CD14-positive monocyte (primary cell): ENCODE measurements around the gene CFAP74. TPM values are rescaled to one million over a fixed set of nuclear protein-coding genes. Genes with fewer than 3 reads are reported as not detected.

Source experiments
- DNase-seq, 3 donors: peaks; one replicate each; pipeline ENCODE4 v3.0.0-alpha.2; 2011 to 2022
- H2AFZ ChIP-seq: 2 replicates; pipeline ENCODE4 v1.6.0; 2012; ENCODE audit warnings: mild to moderate bottlenecking, low read depth, low read length, inconsistent platforms; ENCODE audit not compliant: insufficient read depth, poor library complexity, severe bottlenecking
- H3K27ac ChIP-seq, 2 donors: 1 replicate in 1 of 2; 2 replicates in 1 of 2; pipeline ENCODE4 v1.5.1; 2012 to 2013; ENCODE audit warnings: low read length in 2 of 2, control low read depth in 1 of 2, inconsistent platforms in 1 of 2, low read depth in 1 of 2, mild to moderate bottlenecking in 1 of 2
- H3K27me3 ChIP-seq, 2 donors: one replicate each; pipeline versions ENCODE4 v1.6.0 to v1.6.1; 2011 to 2013; ENCODE audit warnings: low read length in 2 of 2; ENCODE audit not compliant: control insufficient read depth in 2 of 2, insufficient read depth in 2 of 2
- H3K36me3 ChIP-seq, 2 donors: replicated peaks in 1 of 2; 1 replicate in 1 of 2; 2 replicates in 1 of 2; pipeline versions ENCODE4 v1.5.1 to v1.6.1; 2012 to 2013; ENCODE audit warnings: low read length in 2 of 2, control low read depth in 1 of 2, inconsistent platforms in 1 of 2, mild to moderate bottlenecking in 1 of 2; ENCODE audit not compliant: insufficient read depth in 2 of 2, control insufficient read depth in 1 of 2
- H3K4me1 ChIP-seq, 2 donors: 1 replicate in 1 of 2; 2 replicates in 1 of 2; pipeline versions ENCODE4 v1.5.1 to v1.6.1; 2012 to 2013; ENCODE audit warnings: low read length in 2 of 2, control low read depth in 1 of 2, inconsistent platforms in 1 of 2, mild to moderate bottlenecking in 1 of 2, moderate library complexity in 1 of 2; ENCODE audit not compliant: insufficient read depth in 2 of 2, control insufficient read depth in 1 of 2
- H3K4me2 ChIP-seq: replicated peaks from 2 replicates; pipeline ENCODE3; 2012; ENCODE audit warnings: low read length, moderate library complexity, mild to moderate bottlenecking; ENCODE audit not compliant: poor library complexity, severe bottlenecking; ENCODE audit errors: extremely low read depth
- H3K4me3 ChIP-seq, 3 experiments: fragments of 200-600 bp in 1 of 3; sonication (generic) in 1 of 3; replicated peaks in 1 of 3; 1 replicate in 2 of 3; 2 replicates in 1 of 3; pipeline ENCODE4 v1.5.1; 2011 to 2013; ENCODE audit warnings: low read length in 3 of 3, mild to moderate bottlenecking in 3 of 3, control low read depth in 2 of 3, low read depth in 2 of 3, inconsistent platforms in 1 of 3, moderate library complexity in 1 of 3
- H3K79me2 ChIP-seq: 2 replicates; pipeline ENCODE4 v1.6.0; 2012; ENCODE audit warnings: mild to moderate bottlenecking, control low read depth, inconsistent platforms, low read length, moderate library complexity; ENCODE audit not compliant: insufficient read depth
- H3K9ac ChIP-seq: 2 replicates; pipeline ENCODE4 v1.6.0; 2017; ENCODE audit warnings: low read length, mild to moderate bottlenecking; ENCODE audit not compliant: insufficient read depth, poor library complexity, severe bottlenecking
- H3K9me3 ChIP-seq, 2 donors: replicated peaks in 1 of 2; 1 replicate in 1 of 2; 2 replicates in 1 of 2; pipeline versions ENCODE4 v1.5.1 to v1.6.1; 2012 to 2013; ENCODE audit warnings: low read length in 2 of 2, control low read depth in 1 of 2; ENCODE audit not compliant: control insufficient read depth in 1 of 2, insufficient read depth in 1 of 2
- H4K20me1 ChIP-seq: 2 replicates; pipeline ENCODE4 v1.6.0; 2012; ENCODE audit warnings: mild to moderate bottlenecking, low read length, control low read depth, moderate library complexity; ENCODE audit not compliant: insufficient read depth
- H3K27ac Mint-ChIP-seq, 7 donors: one replicate each; pipeline ENCODE4 v1.8.0; 2020; ENCODE audit warnings: mild to moderate bottlenecking in 7 of 7, mixed read lengths in 7 of 7, moderate library complexity in 6 of 7, inconsistent platforms in 2 of 7
- H3K27me3 Mint-ChIP-seq, 3 donors: one replicate each; pipeline ENCODE4 v1.8.0; 2021 to 2022; ENCODE audit warnings: low read depth in 3 of 3, mild to moderate bottlenecking in 3 of 3, mixed read lengths in 3 of 3, moderate library complexity in 3 of 3, inconsistent platforms in 1 of 3
- H3K36me3 Mint-ChIP-seq, 2 donors: one replicate each; pipeline ENCODE4 v1.8.0; 2020; ENCODE audit warnings: mixed read lengths in 2 of 2, inconsistent platforms in 1 of 2, mild to moderate bottlenecking in 1 of 2
- H3K4me1 Mint-ChIP-seq: one replicate; pipeline ENCODE4 v1.8.0; 2020; ENCODE audit warnings: mild to moderate bottlenecking, mixed read lengths
- H3K4me3 Mint-ChIP-seq, 2 donors: one replicate each; pipeline ENCODE4 v1.8.0; 2020; ENCODE audit warnings: mild to moderate bottlenecking in 2 of 2, mixed read lengths in 2 of 2, moderate library complexity in 1 of 2
- H3K9me3 Mint-ChIP-seq, 7 donors: one replicate each; pipeline ENCODE4 v1.8.0; 2020 to 2022; ENCODE audit warnings: mixed read lengths in 7 of 7, mild to moderate bottlenecking in 6 of 7, moderate library complexity in 6 of 7, inconsistent platforms in 2 of 7
- WGBS: methylation state at CpG from one replicate; pipeline ENCODE4 v1.1.5; 2013; ENCODE audit warnings: missing lambda C conversion rate; ENCODE audit not compliant: insufficient coverage; 5-methylcytosine and 5-hydroxymethylcytosine counted together
- intact Hi-C, 2 donors: fragments of 100-400 bp; cut with micrococcal nuclease; formaldehyde crosslinking; loops; one replicate each; pipeline versions ENCODE4 v1.15.0 to v1.15.1; 2023
- polyA plus RNA-seq, 3 donors: library from polyadenylated mRNA; depleted of rRNA in 1 of 3; unstranded in 2 of 3; stranded (reverse) in 1 of 3; fragments of 300-500 nt in 2 of 3; fragments of >200 nt in 1 of 3; fragmentation: Illumina TruSeq in 2 of 3; gene quantifications; 1 replicate in 2 of 3; 2 replicates in 1 of 3; pipeline ENCODE4 v1.2.3, GENCODE V29; 2012 to 2021
- TF ChIP-seq, protein P1 (sequence below): fragments of 200-600 bp; IDR thresholded peaks from one replicate; pipeline ENCODE4 v1.8.0; 2022; ENCODE audit warnings: antibody characterized with exemption, mild to moderate bottlenecking

Gene CFAP74
- polyA plus RNA-seq, 3 donors, result not detected

DNA sequence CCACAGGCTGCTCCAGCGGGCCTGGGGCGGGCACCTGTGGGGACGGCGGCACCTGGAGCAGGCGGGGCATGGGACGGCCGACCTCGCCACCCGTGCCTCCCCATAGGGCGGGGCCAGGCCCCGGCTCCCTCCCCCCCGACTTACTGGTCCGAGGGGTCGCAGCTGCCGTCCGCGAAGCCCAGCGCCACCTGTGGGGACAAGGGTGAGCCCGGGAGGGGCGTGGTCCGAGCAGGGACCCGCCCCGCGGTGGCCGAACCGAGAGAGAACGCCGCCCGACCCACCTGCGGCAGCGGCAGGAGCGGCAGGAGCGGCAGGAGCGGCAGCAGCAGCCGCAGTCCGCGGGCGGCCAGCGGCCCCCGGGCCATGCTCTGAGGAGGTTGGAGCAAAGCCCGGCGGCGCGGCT, 84.7 kb downstream of the CFAP74 start, which contains the start of gene TMEM52:
TMEM52 (minus strand) TSS at position 379 of the 403 bp plus-strand sequence; CDS start at position 365, 14 bp downstream.
- peak within 1 kb of the TSS; percentile 78 to 89 for H3K4me3 Mint-ChIP-seq
- H3K4me1 ChIP-seq, result peaks cover 13 to 19% of the 10 kb centered on the region in 2 donors
- H3K9me3 Mint-ChIP-seq, result peaks cover 0 to 6% (median 0%) of the 10 kb centered on the region in 7 donors
- H3K27ac Mint-ChIP-seq, result peak within 1 kb of the TSS in 5 of 7 donors; percentile 62 to 90 (median 75)
- peaks cover 2 to 17% (median 12%) of the 10 kb centered on the region in 3 donors for H3K27me3 Mint-ChIP-seq
- no peaks in the 10 kb centered on the region for H3K9me3 ChIP-seq
- intact Hi-C loops, result loop anchor here (1.0 to 10.0 kb wide), 4 partner anchors 10 to 283 kb away; no protein-coding TSS in a partner anchor
- peak within 1 kb of the TSS; percentile 84 for H3K4me2 ChIP-seq
- H3K4me3 ChIP-seq, result peak within 1 kb of the TSS; percentile 41 to 79 (median 56)
- DNase-seq, result no peak
- peak within 1 kb of the TSS; percentile 51 for H3K9ac ChIP-seq
- no peaks in the 10 kb centered on the region for H3K36me3 Mint-ChIP-seq
- H2AFZ ChIP-seq, result peak within 1 kb of the TSS; percentile 79
- H3K79me2 ChIP-seq, result no peaks in the 10 kb centered on the region
- under 1% methylated on average over 41 of the region's 44 CpGs for WGBS
- H3K4me1 Mint-ChIP-seq, result peaks cover 7% of the 10 kb centered on the region
- TF ChIP-seq, protein P1, sequence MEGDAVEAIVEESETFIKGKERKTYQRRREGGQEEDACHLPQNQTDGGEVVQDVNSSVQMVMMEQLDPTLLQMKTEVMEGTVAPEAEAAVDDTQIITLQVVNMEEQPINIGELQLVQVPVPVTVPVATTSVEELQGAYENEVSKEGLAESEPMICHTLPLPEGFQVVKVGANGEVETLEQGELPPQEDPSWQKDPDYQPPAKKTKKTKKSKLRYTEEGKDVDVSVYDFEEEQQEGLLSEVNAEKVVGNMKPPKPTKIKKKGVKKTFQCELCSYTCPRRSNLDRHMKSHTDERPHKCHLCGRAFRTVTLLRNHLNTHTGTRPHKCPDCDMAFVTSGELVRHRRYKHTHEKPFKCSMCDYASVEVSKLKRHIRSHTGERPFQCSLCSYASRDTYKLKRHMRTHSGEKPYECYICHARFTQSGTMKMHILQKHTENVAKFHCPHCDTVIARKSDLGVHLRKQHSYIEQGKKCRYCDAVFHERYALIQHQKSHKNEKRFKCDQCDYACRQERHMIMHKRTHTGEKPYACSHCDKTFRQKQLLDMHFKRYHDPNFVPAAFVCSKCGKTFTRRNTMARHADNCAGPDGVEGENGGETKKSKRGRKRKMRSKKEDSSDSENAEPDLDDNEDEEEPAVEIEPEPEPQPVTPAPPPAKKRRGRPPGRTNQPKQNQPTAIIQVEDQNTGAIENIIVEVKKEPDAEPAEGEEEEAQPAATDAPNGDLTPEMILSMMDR, result no peak
- no peaks in the 10 kb centered on the region for H4K20me1 ChIP-seq
- H3K27me3 ChIP-seq, result peaks cover 0 to 14% of the 10 kb centered on the region in 2 donors
- no peaks in the 10 kb centered on the region for H3K36me3 ChIP-seq
- H3K27ac ChIP-seq, result peak within 1 kb of the TSS in 1 of 2 donors; percentile 5

GRCh38 chr1:1917995-1918900, 85.3 kb downstream of the CFAP74 start:
- Mint-ChIP-seq H3K9me3 (peaks cover 0 to 7% (median 0%) of the 10 kb centered on the region in 7 donors), H3K4me1 (peaks cover 7% of the 10 kb centered on the region), H3K4me3 (peak overlapping the region; percentile 34 to 39), H3K36me3 (no peaks in the 10 kb centered on the region), H3K27me3 (peaks cover 2 to 17% (median 12%) of the 10 kb centered on the region in 3 donors), H3K27ac (no peak overlapping the region)
- TF ChIP-seq, protein P1, result no peak
- peaks cover 13 to 19% of the 10 kb centered on the region in 2 donors for H3K4me1 ChIP-seq
- peak overlapping the region; percentile 79 for H2AFZ ChIP-seq
- peak overlapping the region; percentile 51 for H3K9ac ChIP-seq
- H3K27ac ChIP-seq, result no peak overlapping the region
- peak overlapping the region in 2 of 3 experiments; percentile 41 to 79 for H3K4me3 ChIP-seq
- peaks cover 0 to 14% of the 10 kb centered on the region in 2 donors for H3K27me3 ChIP-seq
- H4K20me1 ChIP-seq, result no peaks in the 10 kb centered on the region
- peak overlapping the region; percentile 84 for H3K4me2 ChIP-seq
- no peak for DNase-seq
- no peaks in the 10 kb centered on the region for H3K79me2 ChIP-seq
- intact Hi-C loops, result loop anchor here (2.0 to 10.0 kb wide), 3 partner anchors 215 to 284 kb away; no protein-coding TSS in a partner anchor
- WGBS, result 46% methylated on average over 46 of the region's 46 CpGs
- no peaks in the 10 kb centered on the region for H3K9me3 ChIP-seq
- H3K36me3 ChIP-seq, result no peaks in the 10 kb centered on the region
